NCI-H2107 treated with DMSO at 0.1 percent for 48 hours (cell line): ENCODE measurements around the gene CYBC1.

Source experiments
- DNase-seq: peaks from one replicate; lab custom pipeline; 2025; ENCODE audit not compliant: unreplicated experiment; lab: John Stamatoyannopoulos, UW

The CYBC1 gene

DNA sequence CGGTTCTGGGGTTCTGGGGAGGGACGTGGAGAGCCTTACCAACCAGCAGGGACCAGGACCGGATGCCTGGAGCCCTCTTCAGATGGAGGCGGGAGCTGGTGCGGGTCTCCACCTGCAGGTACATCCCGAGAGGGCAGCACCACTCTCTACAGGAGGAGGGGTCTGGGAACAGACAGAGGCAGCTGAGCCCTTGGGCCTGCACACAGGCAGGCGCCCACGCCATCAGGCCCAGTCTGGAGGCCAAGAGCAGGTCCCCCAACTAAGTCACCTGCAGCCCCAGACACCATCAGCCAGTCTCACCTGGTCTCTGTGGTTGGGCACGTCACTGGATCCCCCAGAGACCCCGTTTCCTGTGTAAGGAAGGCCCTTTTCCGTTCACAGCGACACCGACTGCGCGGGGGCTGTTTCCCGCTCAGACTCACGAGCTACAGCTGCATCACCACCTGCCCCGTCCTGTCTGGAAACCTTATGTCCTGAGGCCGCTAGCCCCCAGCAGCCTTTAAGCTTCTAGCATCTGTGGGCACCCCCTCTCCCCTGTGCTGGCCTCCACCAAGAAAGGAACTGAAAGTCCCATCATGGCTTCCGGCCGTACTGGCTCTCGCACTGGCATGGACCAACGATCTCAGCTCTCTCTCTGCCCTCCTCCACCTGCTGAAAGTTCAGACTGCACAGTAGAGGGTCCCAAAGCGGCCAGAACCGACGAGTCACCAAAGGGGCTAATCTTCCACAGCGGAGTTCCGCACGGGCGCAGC lies 1.2 kb downstream of the CYBC1 start:
- DNase-seq, result no peak

DNA sequence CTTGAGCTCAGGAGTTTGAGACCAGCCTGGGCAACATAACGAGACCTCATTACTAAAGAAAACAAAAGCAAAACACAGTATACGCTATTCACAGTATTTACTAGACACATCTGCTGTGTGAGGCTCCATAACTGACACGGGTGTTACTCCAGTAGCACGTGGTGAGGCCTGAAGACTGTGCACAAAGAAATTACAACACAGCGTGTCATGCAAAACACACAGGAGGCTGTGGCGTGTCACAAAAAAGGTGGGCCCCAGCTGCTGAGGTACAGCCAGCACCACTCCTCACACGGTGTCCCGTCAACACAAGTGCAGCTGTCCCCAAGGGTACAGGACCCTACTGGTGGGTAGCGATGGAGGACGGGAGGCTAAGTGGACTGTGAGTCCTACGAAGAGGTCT lies 2.7 kb downstream of the CYBC1 start:
- no peak for DNase-seq

DNA sequence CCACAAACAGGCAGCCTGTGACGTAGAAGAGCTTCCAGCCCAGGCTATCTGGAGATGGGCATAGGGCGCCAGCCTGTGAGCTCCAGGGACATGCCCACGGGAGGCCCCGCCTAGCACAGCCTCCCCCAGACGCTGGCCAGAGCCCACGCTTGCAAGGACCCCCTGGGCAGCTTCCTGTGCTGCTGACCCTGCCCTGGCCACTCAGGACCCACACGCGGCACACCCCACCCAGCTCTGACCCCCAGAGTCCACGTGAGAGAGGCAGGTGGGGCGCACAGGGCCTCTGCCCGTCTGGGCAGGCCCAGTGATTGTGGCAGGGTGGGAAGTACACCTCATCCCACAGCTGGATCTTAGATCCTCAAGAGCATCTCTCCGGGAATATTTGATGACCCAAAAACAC lies 3.9 kb downstream of the CYBC1 start:
- no peak for DNase-seq

DNA sequence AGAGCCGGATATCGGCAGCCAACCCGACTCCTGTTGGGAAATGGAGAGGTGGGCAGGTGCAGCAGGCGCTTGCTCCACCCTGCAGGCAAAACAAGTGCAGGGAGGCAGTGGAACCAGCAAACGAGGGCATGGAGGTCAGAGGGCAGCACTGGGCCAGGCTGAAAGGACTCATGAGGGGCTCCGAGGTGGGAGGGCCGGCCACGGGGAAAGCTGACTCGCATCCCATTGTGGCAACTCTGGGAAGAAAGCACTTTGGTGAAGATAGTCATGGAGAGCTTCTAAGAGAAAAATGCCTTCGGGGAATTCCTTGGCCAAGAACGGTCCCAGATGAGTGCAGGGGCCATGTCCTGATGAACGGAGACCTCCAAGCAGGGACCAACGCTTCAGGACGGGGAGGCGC lies 4.4 kb downstream of the CYBC1 start:
- no peak for DNase-seq

DNA sequence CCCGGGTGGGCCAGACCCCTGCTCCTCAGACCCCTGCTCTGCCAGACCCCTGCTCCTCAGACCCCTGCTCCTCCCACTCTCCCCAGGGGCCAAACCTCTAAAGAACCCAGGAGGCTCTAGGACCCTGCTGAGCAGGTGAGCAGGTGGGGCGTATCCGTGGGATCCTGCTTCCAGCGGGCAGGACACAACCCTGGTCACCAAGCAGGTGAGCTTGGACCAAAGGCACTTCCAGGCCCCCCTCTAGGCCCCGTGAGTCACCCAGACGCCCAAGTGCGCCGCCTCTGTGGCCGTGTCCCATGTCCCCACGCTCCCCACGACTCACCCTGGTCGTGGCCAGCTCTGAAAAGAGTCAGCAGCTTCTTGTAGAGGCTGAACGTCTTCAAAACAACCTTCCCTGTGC lies 5.0 kb downstream of the CYBC1 start:
- DNase-seq, result no peak

DNA sequence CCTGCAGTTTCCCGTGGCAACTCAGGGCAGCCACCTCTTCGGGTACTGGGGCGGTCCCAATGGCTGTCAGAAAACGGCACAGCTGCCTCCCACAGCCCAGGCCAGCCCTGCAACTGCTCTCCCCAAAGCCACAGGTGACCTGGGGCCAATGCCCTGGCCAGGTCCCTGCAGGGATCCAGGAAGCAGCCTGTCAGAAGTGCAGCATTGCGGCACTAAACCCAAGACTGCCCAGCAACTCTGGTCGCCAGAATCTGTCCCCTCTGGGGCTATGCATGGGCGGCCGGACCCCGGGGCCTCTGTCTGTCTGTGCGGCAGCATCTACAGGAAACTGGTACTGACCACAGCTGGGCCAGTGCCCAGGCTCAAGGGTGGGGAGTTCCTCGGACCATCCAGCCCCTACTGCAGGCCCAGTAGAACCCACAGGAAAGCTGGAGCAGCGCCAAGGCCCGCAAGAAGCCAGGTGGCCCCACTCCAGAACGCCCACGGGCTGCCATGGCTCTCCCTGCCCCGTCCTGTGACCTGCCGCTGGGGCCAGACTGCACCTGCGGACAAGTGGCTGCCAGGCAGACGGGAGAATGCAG lies 5.5 kb downstream of the CYBC1 start:
- DNase-seq, result no peak

DNA sequence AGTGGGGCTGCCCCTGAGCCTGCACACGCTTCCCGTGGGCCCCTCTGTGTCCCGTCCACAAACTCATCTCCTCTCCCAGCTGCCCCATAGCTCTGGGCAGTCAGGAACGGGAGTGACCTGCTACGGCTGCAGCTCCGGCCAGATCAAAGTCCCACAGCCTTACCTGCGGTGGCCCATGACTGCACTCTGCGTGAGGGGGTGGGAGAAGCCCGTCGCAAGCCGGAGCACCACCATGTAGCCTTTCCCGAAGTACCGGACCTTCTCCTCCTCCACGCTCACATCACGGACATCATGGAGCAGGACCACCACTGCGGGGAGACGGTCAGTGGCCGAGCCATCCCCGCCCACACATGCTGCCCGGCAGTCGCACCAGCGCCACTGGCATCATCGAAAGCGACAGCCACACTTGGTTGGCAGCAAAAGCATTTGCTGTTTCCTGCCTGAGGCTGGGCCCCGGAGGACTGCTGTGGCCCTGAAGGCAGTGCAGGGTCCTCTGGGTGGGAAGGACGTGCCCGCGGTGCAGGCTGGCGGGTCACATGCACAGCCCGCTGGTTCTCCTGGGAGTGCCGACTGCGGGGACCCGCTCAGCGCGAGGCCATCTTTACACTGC lies 6.2 kb downstream of the CYBC1 start:
- DNase-seq, result no peak

DNA sequence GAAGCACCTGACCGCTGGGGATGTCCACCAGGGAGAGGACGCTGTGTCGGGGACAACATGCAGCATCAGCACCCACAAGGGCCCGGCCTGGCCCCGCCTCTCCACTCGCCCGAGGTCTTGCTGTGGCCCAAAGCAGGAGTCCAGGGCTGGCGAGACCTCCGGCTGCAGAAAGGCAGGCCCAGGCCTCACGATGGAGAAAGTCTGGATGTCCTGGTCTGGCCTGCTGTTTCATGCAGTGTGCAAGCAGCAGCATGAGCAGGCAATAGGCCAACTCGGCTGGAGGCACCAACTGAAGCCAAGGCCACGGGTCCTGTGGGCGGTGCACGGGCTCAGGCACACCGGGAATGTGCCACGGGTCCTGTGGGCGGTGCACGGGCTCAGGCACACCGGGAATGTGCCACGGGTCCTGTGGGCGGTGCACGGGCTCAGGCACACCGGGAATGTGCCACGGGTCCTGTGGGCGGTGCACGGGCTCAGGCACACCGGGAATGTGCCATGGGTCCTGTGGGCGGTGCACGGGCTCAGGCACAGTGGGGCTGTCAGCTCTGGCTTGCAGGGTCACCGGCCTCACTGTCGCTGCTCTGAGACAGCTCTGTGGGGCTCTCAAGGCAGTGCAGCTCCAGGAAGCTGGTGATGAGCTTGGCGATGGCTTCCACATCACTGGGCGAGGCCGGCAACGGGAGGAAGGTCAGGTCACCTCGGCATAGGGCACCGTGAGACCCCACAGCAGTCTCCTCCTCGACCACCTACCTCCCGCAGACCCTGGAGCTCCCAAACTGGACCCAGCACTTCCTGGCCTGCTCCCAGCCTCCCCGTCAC lies 6.9 kb downstream of the CYBC1 start:
- no peak for DNase-seq

DNA sequence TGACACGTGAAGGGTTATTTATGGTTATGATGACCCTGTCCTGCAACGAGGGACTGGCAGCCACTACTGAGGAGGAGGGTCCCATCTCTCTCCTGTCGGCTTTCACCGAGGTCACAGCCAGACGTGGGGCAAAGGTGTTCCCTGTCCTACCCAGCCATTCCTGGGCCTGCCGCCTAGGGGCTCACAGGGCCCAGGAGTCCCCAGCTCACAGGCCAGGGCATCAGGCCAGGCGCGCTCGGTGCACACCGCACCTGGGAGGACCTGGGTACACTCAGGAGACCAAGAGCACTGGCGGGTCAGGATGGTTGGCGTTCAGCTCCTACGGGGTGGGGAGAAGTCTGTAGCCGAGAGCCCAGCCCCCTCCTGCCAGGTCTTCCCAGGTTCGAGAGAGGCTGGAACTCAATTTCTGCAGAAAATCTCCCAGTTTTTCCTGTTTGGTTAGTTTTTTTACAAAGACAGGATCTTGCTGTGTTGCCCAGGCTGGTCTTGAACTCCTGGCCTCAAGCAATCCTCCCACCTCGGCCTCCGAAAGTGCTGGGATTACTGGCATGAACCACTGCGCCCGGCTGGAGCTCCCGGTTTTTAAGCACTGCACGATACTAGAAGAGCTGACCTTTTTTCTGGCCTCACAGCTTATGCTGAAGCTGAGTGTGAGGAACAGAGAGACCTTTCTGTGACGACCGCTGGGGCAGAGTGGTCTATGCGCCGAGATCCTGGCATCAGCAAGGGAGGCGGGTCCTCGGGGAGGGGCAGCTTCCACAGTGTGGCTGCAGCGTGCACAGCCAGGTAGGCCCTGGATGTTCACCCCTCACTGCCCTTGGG lies 7.7 kb downstream of the CYBC1 start:
- no peak for DNase-seq

DNA sequence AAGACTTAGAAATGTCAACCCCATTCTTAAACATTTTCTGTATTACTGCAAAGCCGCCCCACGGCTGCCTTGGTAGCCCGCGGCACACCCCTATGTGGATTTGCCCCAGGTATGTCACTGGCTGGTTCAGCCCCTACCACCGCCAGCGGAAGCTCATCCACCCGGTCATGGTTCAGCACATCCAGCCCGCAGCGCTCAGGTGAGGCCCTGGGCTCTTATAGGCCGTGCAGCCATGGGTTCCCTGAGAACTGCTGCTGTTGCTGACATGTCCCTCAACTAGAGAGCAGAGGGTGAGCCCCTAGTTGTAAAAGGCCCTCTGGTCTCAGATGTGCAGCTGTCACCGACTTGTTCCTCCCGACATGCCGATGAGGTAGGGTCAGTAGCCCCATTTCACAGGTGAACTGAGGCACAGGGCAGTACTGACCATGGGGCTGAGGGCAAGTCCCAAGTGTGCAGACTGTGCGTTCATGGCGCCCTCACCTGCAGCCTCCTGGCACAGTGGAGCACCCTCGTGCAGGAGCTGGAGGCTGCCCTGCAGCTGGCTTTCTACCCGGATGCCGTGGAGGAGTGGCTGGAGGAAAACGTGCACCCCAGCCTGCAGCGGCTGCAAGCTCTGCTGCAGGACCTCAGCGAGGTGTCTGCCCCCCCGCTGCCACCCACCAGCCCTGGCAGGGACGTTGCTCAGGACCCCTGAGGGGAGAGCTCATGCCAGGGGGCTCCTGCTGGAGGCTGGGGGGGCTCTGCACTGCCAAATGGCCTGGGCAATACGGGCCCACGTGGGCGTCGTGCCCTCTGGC lies 8.7 kb downstream of the CYBC1 start:
- DNase-seq, result no peak

DNA sequence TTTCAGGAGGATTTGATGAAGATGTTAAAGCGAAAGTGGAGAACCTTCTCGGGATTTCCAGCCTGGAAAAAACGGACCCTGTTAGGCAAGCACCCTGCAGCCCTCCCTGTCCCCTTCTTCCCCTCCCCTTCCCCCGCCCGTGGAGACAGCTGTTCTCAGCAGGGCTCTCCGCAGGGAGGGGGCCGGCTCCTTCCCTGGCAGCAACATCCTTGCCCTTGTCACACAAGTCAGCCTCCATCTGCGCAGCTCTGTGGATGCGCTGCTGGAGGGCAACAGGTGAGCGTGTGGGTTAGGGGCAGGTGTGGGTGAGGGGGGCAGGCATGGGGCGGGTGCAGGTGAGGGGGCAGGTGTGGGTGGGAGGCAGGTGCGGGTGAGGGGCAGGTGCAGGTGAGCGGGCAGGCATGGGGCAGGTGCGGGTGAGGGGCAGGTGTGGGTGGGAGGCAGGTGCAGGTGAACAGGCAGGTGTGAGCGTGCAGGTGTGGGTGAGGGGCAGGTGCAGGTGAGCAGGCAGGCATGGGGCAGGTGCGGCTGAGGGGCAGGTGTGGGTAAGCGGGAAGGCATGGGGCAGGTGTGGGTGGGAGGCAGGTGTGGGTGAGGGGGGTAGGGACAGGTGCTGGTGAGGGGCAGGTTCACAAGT lies 9.4 kb downstream of the CYBC1 start:
- DNase-seq, result no peak

DNA sequence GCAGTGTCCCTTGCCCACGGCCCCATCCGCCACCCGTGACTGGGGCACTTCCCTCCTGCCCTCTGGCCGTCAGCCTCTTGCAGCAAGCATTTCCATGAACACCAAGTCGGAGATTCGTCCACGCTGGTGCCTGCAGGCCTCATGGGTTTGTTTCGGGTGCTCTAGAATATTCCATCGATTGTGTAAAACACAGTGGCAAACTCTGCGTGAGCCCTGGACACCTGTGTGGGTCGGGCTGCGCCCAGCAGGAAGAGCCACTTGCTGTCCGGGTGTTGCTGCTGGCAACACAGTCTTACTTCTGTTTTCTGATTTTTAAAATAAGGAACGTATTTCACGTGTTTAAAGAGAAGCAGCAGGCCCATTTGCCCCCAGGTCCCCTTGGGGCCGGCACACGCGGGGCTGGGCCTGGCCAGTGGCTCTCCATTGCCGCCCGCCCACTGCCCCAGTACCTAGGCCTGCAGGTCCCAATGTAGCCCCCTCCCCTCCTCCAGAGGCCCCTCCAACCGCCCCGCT lies 10.0 kb downstream of the CYBC1 start:
- DNase-seq, result no peak

DNA sequence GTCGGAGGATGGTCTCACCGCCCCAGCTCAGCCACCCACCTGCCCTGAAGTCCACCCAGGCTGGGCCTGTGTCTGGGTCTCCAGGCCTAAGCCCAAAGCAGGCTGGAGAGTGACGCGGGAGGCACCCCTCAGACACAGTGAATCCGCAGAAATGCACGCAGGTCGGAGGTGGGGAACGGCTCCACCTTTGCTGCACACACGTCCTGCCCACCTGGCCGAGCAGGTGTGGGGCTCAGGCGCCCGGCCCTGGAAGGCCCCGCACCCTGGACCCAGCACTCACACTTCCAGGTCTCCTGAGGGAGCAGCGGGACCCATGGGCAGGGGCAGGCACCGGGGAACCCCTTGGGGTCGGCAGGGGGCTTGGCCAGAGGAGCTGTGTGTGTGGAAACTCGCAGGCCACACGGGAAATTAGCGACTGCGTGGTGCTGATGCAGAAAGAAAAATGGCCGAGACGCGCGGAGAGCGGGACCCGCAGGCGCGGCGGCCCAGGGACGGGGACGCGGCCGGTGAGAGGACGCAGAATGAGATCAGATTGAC lies 10.7 kb downstream of the CYBC1 start:
- DNase-seq, result no peak

DNA sequence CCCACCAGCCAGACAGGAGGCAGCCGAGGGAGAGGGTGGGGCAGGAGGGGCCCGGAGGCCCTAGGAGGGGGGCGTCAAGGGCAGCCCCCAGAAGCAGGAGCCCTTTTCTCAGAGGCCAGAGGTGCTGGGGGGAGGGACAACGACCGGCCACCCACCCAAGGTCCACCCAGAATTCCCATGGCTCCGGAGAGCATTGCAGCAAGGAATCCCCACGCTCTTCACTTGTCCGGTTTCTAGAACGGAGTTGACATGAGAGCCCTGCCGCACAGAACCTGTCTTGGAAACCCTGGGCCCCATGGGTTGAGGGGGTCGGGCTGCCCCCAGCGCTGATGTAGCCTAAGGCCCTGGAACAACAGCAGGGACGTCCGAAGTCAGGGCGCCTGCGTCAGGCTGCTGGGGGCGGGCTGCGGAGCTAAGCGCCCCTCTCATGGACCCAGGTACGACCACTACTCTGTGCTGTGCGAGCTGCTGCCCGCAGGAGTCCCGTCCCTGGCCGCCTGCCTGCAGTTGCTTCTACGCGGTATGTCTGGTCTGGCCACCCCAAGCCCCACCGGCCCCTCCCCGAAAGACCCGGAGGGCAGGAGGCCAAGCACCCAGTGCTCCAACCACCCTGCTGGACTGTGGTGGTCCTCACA lies 11.2 kb downstream of the CYBC1 start:
- no peak for DNase-seq

DNA sequence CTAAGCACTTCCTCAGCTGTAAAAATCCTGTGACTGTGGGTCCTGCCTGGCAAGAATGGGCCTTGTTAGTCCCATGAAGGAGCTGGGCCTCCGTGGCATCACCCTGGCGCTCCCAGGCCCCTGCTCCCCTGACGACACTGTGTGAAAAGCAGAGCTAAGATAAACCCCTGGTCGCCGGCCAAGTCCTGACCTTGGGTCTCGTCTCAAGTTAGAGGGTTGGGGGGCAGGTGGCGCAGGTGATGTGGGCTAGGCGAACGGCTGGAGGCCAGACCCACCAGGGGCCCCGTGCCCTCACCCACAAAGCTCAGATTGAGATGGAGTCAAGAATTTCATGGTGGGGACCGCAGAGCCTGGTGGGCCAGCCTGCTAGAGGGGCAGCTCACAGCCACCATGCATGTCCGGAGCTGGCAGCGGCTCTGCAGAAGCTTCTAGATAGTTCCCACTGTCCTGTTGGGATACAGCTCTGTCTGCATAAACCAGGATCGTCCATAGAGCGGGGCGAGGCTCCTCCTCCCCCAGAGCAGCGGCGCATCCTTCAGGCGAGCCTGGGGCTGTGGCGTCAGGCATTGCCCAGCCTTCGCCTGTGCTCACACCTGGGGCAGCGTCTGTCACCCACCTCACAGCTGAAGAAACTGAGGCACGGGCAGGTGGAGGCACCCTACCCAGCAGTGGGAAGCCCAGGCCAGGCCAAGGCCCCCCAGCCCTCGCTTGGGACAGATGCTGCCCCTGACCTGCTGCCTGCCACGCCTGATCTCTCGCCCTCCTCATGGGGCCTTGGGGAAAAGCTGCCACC lies 12.0 kb downstream of the CYBC1 start:
- no peak for DNase-seq

DNA sequence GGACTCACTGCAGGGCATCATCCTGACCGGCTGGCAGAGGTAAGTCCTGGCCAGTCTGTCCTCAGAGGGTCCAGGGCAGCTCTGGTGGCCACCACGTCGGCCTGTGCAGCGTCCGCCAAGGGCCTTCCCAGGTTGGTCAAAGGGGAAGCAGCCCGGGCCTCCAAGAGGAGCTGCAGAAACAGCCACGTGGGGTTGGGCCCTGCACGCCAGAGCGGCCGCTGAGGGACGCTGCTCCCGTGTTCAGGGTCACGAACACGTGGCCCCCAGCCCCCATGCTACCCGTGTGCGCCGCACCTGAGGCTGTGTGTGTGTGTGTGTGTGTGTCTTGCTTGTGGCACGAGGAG lies 13.3 kb downstream of the CYBC1 start:
- no peak for DNase-seq

DNA sequence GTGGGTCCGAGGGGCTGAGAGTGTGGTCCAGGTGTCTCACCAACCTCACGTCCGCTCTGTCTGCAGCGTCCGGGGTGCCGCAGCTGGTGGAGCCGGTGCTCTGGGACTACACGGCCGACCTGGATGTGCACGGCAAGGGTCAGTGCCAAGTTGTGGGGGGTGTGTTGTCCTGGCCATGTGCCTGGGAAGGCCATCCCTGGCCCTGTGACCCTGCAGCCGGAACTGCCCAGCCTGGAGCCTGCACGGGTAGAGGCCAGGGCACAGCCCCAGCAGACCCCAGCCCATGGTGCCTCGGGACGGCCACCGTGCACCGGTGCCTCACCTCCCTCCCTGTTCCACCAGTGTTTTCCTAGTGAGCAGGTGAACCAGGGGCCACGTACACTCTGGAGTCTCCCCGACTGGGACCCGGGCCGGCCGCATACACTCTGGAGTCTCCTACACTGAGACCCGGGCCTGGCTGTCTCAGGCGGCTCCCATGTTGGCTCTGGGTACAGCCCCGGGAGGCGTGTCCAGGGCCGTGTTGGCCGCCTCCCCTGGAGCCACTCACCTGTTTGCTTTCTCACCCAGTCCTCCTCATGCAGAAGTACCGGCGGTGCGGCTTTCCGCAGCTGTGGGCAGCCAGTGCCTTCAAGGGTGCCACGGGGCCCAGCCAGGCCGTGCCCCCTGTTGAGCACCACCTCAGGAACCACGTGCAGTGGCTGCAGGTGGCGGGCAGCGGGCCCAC lies 13.8 kb downstream of the CYBC1 start:
- no peak for DNase-seq
